ENCODE results near the gene CLGN.

Gene CLGN

DNA sequence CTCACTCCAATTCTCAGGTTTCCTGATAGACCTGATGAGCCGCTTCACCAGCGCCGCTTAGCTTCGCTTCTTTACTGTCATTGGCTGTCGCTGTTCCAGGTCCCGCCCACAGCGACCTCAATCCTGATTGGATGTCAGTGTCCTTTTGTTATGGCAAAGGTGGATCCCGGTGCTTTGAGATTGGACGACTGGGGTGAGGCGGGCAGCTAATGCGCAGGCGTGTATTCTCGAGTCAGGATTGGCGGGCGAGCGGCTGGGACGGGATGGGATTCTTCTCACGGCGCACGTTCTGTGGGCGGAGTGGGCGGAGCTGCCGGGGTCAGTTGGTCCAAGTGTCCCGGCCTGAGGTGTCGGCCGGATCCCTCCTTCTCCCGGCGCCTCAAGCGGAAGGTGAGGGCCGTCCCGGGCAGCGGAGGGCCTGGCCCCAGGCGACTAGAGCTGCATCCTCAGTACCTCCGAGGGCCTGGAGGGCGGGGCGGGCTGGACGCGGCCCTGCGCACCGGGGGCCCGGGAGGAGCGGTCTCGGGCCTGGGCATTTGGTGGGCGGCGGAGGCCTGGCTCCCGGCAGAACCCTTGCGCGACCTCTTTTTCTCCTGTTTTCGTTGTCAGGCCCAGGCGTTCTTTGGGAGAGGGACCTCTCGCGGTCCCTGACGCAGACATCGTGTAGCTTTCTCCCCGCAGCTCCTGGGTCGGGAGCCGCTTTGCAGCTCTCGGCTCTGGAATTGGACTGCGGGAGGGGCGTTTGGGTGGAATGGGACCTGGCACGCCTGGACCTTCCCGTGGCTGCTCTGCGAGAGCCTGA lies 53.9 kb downstream of the CLGN start, which contains the start of gene SCOC:
Gene SCOC, plus strand, starts transcription at position 319 of the 802 bp plus-strand sequence. CDS start 5,525 bp downstream, outside the sequence.
- TF ChIP-seq CTCF (IDR thresholded peaks at IDR 0.05; ENCODE audit: low read depth, low read length) = no peak
- peak within 1 kb of the TSS; percentile 90 for H3K4me3 ChIP-seq (ENCODE audit: low read depth, low read length)

DNA sequence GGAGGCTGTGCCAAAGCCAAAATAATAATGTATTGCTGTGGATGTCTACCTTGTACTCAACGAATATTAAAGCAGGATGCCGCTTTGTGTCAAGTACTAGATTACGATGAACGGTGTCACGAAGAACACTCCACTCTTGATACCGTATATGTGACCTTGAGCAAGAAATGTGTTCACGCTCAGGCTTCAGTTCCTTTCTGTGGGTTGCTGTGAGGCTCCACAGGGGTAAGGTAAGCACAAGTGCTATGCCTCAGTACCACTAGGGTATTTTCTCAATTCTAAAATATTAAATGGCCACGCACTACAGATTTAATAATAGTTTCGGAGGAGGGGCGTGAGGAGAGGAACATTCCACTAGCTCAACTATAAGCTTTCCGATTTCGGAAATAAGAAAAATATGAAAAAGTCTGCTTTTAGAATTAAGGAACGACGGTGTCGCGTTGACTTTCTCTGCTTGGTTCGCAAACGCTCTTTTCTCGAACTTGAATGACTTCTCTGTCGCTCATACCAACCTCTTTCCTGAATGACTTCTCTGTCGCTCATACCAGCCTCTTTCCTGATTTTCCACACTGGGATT lies 54.6 kb downstream of the CLGN start:
- TF ChIP-seq CTCF (IDR thresholded peaks at IDR 0.05; ENCODE audit: low read depth, low read length) = no peak
- peak overlapping the region; percentile 90 for H3K4me3 ChIP-seq (ENCODE audit: low read depth, low read length)

- no peak overlapping the region for H3K4me3 ChIP-seq (ENCODE audit: low read depth, low read length)
- no peak for TF ChIP-seq CTCF (IDR thresholded peaks at IDR 0.05; ENCODE audit: low read depth, low read length)
Measured at GRCh38 chr4:140368686-140369085, 58.8 kb downstream of the CLGN start.

DNA sequence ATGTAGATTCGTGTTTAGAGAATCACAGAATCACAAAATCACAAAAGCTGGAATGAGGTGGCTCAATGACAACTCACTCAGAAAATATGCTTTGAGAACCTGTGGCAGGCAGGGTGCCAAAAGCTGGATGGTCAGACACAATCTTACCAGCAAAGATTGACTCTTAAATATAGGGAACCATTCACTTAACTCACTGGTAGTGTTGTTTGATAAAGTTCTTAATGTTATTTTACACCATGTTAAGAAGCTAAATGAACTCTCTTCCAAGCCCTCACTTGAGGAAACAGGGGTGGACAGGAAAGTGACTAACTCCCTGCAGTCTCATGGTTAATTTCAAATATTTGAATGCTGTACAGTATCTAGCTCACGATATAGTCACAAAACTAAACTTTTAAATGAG lies 59.7 kb downstream of the CLGN start:
- TF ChIP-seq CTCF (IDR thresholded peaks at IDR 0.05; ENCODE audit: low read depth, low read length) = no peak
- no peak overlapping the region for H3K4me3 ChIP-seq (ENCODE audit: low read depth, low read length)

DNA sequence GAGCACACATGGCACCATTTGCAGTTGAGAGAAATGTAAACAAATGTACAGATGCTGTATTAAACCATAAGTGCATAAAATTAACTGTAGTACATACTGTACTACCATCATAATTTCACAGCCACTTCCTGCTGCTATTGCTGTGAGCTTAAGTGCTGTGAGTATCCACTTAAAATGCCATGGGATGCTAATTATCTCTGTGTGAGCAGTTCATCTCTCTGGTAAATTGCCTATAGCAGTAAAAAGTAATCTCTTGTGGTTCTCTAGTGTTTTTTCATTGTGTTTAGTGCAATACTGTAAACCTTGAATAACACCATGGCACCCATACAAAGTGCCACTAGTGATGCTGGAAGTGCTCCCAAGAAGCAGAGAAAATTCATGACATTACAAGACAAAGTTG lies 63.9 kb downstream of the CLGN start:
- no peak for TF ChIP-seq CTCF (IDR thresholded peaks at IDR 0.05; ENCODE audit: low read depth, low read length)
- H3K4me3 ChIP-seq (ENCODE audit: low read depth, low read length) = no peak overlapping the region

DNA sequence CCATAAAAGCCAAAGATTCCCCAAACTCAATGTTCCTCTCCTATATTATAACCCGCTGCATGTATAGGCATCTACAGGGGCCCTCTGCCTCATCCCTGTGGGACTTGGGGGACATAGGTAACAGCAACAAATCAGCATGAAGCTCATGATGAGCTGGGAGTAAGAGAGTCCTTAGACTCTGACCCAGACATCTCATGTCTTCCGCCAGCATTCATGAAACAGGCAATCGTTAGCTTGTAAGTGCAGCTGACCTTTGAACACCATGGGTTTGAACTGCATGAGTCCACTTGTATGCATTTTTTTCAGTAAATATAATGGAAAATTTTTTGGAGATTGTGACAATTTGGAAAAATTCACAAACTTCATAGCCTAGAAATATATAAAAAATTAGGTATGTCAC lies 64.4 kb downstream of the CLGN start:
- TF ChIP-seq CTCF (IDR thresholded peaks at IDR 0.05; ENCODE audit: low read depth, low read length) = no peak
- H3K4me3 ChIP-seq (ENCODE audit: low read depth, low read length) = no peak overlapping the region

- H3K4me3 ChIP-seq (ENCODE audit: low read depth, low read length) = no peak overlapping the region
- TF ChIP-seq CTCF (IDR thresholded peaks at IDR 0.05; ENCODE audit: low read depth, low read length) = no peak
Measured at GRCh38 chr4:140361099-140361498, 66.3 kb downstream of the CLGN start.

All from WI38 (cell line).